DND-41 (cell line): ENCODE data around the gene SEC14L5.

ENCODE experiments used
- ATAC-seq: fragments of 200-7000 bp; cut with Tn5 transposase; 3 replicates; pipeline ENCODE4 v1.9.1; 2021; ENCODE audit warnings: low read depth; ENCODE audit not compliant: insufficient read depth
- DNase-seq: peaks from one replicate; pipeline ENCODE4 v3.0.0-alpha.2; 2020
- H2AFZ ChIP-seq: 2 replicates; pipeline ENCODE4 v1.6.0; 2012; ENCODE audit warnings: low read depth, low read length
- H3K27ac ChIP-seq: 2 replicates; pipeline ENCODE4 v1.5.1; 2012; ENCODE audit warnings: low read length, inconsistent platforms
- H3K27me3 ChIP-seq: fragments of 200-600 bp; sonication (generic); 2 replicates; pipeline ENCODE4 v1.6.0; 2012; ENCODE audit warnings: low read length, mild to moderate bottlenecking, inconsistent platforms; ENCODE audit not compliant: insufficient read depth, poor library complexity
- H3K36me3 ChIP-seq: 2 replicates; pipeline ENCODE4 v1.5.1; 2012; ENCODE audit warnings: low read length, inconsistent platforms; ENCODE audit not compliant: insufficient read depth
- H3K4me1 ChIP-seq: 2 replicates; pipeline ENCODE4 v1.5.1; 2012; ENCODE audit warnings: mild to moderate bottlenecking, low read length; ENCODE audit not compliant: insufficient read depth
- H3K4me2 ChIP-seq: 2 replicates; pipeline ENCODE4 v1.6.0; 2012; ENCODE audit warnings: mild to moderate bottlenecking, moderate library complexity, low read length, inconsistent platforms; ENCODE audit not compliant: insufficient read depth
- H3K4me3 ChIP-seq, 2 experiments: fragments of 200-600 bp in 1 of 2; shearing (Covaris generic) in 1 of 2; 2 replicates each; pipeline ENCODE4 v1.5.1; 2012 to 2016; ENCODE audit warnings: inconsistent platforms in 2 of 2, low read length in 2 of 2, mild to moderate bottlenecking in 2 of 2, low read depth in 1 of 2, moderate library complexity in 1 of 2
- H3K79me2 ChIP-seq: 2 replicates; pipeline ENCODE4 v1.6.0; 2012; ENCODE audit warnings: low read length, inconsistent platforms; ENCODE audit not compliant: insufficient read depth
- H3K9ac ChIP-seq: 2 replicates; pipeline ENCODE4 v1.6.0; 2012; ENCODE audit warnings: low read depth, mild to moderate bottlenecking, inconsistent platforms, low read length, moderate library complexity
- H3K9me3 ChIP-seq: 2 replicates; pipeline ENCODE4 v1.5.1; 2012; ENCODE audit warnings: low read length, moderate library complexity, mild to moderate bottlenecking, inconsistent platforms; ENCODE audit not compliant: insufficient read depth, severe bottlenecking
- H4K20me1 ChIP-seq: 2 replicates; pipeline ENCODE4 v1.6.0; 2012; ENCODE audit warnings: low read length; ENCODE audit not compliant: insufficient read depth
- EZH2 ChIP-seq: IDR thresholded peaks from 3 replicates; pipeline ENCODE4 v1.6.1; 2012; ENCODE audit warnings: borderline replicate concordance, low read depth, mild to moderate bottlenecking, moderate library complexity, low read length, inconsistent platforms; ENCODE audit not compliant: severe bottlenecking
- TF ChIP-seq, protein P1 (sequence below): IDR thresholded peaks from 2 replicates; pipeline ENCODE4 v1.5.1; 2012; ENCODE audit warnings: borderline replicate concordance, low read length, moderate library complexity, mild to moderate bottlenecking; ENCODE audit not compliant: poor library complexity, severe bottlenecking; ENCODE audit errors: extremely low read depth

SEC14L5 gene

DNA sequence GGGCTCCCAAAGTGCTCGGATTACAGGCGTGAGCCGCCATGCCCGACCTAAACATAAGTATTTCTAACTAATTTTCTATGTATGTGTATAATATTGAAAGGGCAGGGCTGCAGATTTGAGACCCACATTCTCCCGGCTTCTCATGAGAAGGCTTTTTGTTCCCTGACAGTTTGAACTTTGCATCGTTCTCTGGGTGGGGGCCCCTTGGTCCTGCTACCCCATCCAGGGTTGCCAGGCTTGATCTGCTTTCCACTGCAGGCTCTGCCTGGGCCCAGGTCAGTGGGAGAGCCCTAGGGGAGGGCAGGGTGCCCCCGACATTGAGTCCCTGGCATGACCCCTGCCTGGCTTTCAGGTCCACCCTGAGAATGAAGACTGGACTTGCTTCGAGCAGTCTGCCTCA lies 32.3 kb downstream of the SEC14L5 start:
- DNase-seq: no peak

DNA sequence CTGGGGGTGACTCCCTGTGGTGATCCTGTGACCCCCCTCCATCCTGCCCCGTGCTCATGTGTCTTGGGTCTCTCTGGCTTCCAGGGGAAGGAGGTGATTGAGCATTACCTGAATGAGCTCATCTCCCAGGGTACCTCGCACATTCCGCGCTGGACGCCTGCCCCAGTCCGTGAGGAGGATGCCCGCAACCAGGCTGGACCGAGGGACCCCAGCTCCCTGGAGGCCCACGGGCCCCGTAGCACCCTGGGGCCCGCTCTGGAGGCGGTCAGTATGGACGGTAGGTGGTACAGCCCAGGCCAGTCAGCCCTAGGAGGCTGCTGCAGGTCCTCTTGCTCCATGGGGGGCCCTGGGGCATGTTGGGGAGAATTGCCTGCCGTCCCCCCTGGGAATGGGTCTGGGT lies 33.6 kb downstream of the SEC14L5 start:
- Histone ChIP-seq H4K20me1 (no peaks in the 10 kb centered on the region), H3K9me3 (no peaks in the 10 kb centered on the region), H3K79me2 (no peaks in the 10 kb centered on the region), H3K9ac (no peak overlapping the region), H3K36me3 (no peaks in the 10 kb centered on the region), H3K4me3 (no peak overlapping the region), H2AFZ (no peak overlapping the region), H3K4me2 (no peak overlapping the region), H3K27ac (no peak overlapping the region), H3K4me1 (no peaks in the 10 kb centered on the region), H3K27me3 (no peaks in the 10 kb centered on the region)
- no peak for TF ChIP-seq EZH2
- TF ChIP-seq, protein P1, sequence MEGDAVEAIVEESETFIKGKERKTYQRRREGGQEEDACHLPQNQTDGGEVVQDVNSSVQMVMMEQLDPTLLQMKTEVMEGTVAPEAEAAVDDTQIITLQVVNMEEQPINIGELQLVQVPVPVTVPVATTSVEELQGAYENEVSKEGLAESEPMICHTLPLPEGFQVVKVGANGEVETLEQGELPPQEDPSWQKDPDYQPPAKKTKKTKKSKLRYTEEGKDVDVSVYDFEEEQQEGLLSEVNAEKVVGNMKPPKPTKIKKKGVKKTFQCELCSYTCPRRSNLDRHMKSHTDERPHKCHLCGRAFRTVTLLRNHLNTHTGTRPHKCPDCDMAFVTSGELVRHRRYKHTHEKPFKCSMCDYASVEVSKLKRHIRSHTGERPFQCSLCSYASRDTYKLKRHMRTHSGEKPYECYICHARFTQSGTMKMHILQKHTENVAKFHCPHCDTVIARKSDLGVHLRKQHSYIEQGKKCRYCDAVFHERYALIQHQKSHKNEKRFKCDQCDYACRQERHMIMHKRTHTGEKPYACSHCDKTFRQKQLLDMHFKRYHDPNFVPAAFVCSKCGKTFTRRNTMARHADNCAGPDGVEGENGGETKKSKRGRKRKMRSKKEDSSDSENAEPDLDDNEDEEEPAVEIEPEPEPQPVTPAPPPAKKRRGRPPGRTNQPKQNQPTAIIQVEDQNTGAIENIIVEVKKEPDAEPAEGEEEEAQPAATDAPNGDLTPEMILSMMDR: no peak
- ATAC-seq (no peak), DNase-seq (no peak)

More for the DNA sequence above, 32.3 kb downstream of the SEC14L5 start:
- Histone ChIP-seq H2AFZ (no peak overlapping the region), H4K20me1 (no peaks in the 10 kb centered on the region), H3K9ac (no peak overlapping the region), H3K4me3 (no peak overlapping the region), H3K4me2 (no peak overlapping the region), H3K4me1 (no peaks in the 10 kb centered on the region), H3K36me3 (no peaks in the 10 kb centered on the region), H3K9me3 (no peaks in the 10 kb centered on the region), H3K27ac (no peak overlapping the region), H3K27me3 (no peaks in the 10 kb centered on the region), H3K79me2 (no peaks in the 10 kb centered on the region)
- no peak for ATAC-seq
- TF ChIP-seq EZH2: no peak
- TF ChIP-seq, protein P1: no peak

DNA sequence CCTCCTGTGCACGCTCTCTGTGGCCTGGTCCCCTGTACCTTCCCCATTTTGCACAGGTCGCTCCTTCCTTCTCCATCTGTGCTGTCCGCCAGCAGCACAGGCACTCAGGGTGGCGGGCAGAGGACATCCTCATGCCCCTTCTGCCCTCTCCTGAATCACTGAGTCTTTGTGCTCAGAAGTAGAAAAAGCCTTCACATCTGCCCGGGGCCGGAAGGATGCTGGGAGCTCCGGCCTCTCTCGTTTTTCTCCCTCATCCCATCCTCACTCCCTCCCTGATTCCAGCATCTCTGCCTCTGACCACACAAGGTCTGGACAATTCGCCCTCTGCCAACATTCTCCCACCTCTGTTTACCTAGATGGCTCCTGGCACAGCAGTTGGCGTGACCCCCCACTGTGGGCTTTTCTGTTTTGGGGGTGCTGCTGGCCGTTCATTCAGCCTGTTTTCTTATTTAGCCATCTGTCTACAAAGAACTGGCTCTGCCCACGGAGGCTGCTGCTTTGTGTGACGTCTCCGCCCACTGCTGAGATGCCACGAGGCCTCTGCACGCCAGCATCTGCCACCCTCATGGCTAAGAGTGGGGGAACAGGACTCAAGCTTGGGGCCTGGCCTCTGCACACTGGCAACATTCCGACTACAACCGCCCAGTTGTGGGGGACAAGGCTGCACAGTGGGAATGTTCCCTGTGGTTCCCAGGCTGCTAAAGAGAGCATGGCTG lies 36.7 kb downstream of the SEC14L5 start:
- Histone ChIP-seq H3K9ac (no peak overlapping the region), H3K79me2 (no peaks in the 10 kb centered on the region), H3K9me3 (no peaks in the 10 kb centered on the region), H3K27ac (no peak overlapping the region), H2AFZ (no peak overlapping the region), H3K4me1 (no peaks in the 10 kb centered on the region), H3K4me2 (no peak overlapping the region), H3K27me3 (no peaks in the 10 kb centered on the region), H3K36me3 (no peaks in the 10 kb centered on the region), H3K4me3 (no peak overlapping the region), H4K20me1 (no peaks in the 10 kb centered on the region)
- DNase-seq: no peak
- TF ChIP-seq, protein P1: no peak
- TF ChIP-seq EZH2: no peak
- ATAC-seq: no peak

DNA sequence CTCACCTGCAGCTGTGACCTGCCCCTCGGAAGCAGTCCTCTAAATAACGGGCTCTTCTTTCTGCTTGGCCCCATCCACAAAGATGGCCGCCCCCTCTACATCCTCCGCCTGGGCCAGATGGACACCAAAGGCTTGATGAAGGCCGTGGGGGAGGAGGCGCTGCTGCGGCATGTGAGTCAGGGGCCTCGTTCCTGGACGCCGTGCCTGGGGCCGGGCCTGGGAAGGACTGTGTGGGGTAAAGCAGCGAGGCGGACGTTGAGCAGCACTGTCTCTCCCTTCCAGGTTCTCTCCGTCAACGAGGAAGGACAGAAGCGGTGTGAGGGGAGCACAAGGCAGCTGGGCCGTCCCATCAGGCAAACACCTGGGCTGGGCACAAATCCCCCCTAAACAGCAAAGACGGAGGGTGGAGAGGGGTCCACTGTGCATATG lies 42.5 kb downstream of the SEC14L5 start:
- no peaks in the 10 kb centered on the region for H3K36me3 ChIP-seq
- TF ChIP-seq EZH2: no peak
- TF ChIP-seq, protein P1: no peak
- no peak overlapping the region for H3K27ac ChIP-seq
- H3K27me3 ChIP-seq: no peaks in the 10 kb centered on the region
- H3K4me1 ChIP-seq: no peaks in the 10 kb centered on the region
- DNase-seq: no peak
- H3K4me3 ChIP-seq: no peak overlapping the region
- no peaks in the 10 kb centered on the region for H4K20me1 ChIP-seq
- no peak overlapping the region for H2AFZ ChIP-seq
- no peaks in the 10 kb centered on the region for H3K79me2 ChIP-seq
- H3K4me2 ChIP-seq: no peak overlapping the region
- H3K9me3 ChIP-seq: no peaks in the 10 kb centered on the region
- ATAC-seq: no peak
- H3K9ac ChIP-seq: no peak overlapping the region
